ENCODE data around the gene RABAC1.
"Not testable (repeated sequence)": the region's sequence is repeated elsewhere in the genome, so short reads cannot be mapped to it uniquely, and the experiment has no call there.

RABAC1 gene, protein sequence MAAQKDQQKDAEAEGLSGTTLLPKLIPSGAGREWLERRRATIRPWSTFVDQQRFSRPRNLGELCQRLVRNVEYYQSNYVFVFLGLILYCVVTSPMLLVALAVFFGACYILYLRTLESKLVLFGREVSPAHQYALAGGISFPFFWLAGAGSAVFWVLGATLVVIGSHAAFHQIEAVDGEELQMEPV
- 6.7 to 12.3 reads per million in 2 experiments for total RNA-seq

GRCh38 chr19:41959056-41960053, at the start of gene RABAC1:
TSS of gene RABAC1 (minus strand) at chr19:41959321. CDS start at chr19:41959292, 29 bp downstream.
- peak; percentile 83 for DNase-seq (ENCODE audit: low read depth)

DNA sequence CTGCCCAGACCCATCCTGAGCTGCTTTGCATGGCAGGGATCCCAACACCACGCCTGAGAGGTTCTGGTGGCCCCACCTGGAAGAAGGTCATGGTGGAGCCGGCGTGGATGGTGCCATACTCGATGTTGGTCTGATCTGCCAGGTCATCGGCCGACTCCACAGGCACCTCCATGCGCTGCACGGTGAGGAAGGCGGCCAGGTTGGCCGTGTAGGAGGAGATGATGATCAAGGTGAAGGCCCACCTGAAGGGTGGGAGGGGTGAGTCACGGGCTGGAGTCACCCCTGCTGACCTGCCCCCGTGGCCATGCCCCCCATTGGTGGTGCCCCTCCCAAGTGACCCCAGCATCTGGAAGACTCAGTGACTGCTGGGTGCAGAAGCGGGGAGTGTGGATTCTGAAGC, 47.4 kb upstream of the RABAC1 start:
- no peak for DNase-seq (ENCODE audit: low read depth)

DNA sequence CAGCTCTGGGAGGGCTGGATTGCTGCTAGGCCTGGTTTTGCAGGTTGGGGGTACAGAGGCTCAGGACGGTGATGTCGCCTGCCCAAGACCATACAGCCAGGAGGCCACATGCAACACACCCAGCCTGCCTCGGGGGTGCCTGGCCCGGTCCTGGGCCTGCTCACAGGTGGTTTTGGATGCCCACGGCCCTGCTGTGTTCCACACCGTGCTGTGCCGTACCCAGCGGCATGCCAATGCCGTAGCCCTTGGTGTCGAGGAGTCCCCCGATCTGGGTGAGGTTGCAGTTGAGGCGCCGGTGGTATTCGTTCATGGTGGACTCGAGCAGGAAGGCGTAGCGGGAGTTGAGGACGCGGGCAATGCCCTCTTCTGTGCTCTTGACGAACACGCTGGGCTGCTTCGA, 46.4 kb upstream of the RABAC1 start:
- no peak for DNase-seq (ENCODE audit: low read depth)

GRCh38 chr19:42003506-42004294, 44.6 kb upstream of the RABAC1 start:
- no peak for DNase-seq (ENCODE audit: low read depth)

DNA sequence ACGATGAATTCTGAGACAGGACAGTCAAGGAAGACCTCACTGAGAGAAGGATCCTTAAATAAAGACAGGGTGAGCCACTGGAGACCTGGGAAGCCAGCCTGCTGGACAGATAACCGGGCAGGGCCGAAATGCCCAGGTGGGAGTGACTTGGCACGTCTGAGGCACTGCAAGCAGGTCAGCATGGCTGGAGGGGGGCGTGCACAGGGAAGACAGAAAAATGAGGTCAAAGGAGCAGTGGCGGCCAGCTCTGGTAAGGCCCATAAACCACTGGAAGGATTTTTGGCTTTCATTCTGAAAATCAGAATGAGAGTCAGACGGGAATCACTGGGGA, 40.7 kb upstream of the RABAC1 start:
- DNase-seq (ENCODE audit: low read depth): no peak

GRCh38 chr19:41999071-41999877, 40.2 kb upstream of the RABAC1 start:
- no peak for DNase-seq (ENCODE audit: low read depth)

GRCh38 chr19:41998246-41999020, 39.3 kb upstream of the RABAC1 start:
- no peak for DNase-seq (ENCODE audit: low read depth)

- DNase-seq (ENCODE audit: low read depth): no peak
Measured at GRCh38 chr19:41997851-41998229, 38.7 kb upstream of the RABAC1 start.

GRCh38 chr19:41997121-41997850, 38.2 kb upstream of the RABAC1 start:
- no peak for DNase-seq (ENCODE audit: low read depth)

DNA sequence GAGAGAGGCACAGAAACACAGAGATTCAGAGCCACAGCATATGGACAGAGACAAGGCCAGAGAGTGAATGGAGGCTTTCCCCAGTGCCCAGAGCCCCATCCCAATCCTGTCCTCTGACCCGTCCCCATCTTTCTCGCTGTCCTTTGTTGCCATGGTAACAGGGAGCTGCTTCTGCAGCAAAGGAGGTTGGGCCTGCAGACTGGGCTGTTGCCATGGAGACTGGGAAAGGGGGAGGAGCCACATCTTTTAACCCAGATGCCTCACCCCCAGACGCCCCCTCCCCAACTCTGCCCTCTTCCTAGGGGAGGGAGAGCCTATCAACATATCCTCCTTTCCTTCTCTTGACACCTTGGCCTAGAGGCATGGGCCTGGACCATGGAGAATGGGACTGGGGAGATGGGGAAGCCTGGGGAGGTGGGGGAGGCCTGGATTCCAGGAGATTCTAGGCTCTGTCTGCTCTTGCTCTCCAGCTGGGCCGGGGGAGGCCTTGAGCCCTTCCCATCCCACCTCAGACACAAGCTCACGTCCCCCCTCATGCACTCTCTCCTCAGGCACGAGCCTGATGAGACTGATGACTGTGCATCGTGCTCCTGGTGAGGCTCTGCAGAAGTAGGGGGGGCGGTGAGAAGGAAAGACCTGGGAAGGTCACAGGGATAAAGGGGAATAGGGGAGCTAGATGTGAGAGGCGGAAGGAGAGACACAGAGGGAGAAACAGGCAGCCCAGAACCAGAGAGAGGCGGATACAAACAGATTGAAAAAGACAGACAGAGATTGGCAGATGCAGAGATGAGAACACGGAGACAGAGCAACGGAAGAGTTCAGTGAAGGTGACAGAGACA, 37.1 kb upstream of the RABAC1 start:
- DNase-seq (ENCODE audit: low read depth): no peak

- no peak for DNase-seq (ENCODE audit: low read depth)
Measured at GRCh38 chr19:41994994-41995958, 36.2 kb upstream of the RABAC1 start.

DNA sequence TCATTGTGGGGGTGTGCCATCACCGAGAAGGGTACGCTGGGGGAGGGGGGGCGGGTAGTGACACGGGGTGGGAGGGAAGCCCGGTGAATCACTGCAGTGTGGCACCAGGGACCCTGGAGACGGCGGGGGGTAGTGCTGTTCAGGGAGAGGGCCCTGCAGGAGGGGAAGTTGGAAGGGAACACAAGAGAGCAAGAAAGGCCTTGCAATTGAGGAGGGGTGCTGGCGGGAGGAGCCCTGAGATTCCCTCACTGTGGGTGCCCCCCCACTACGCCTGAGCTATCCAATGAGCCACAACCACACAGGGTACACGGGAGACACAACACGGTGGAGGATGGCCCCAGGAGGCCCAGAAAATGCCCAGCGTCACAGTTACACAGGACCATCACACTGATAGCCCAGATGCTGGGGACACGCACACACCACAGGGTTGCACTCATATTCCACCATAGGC, 35.4 kb upstream of the RABAC1 start:
- no peak for DNase-seq (ENCODE audit: low read depth)

GRCh38 chr19:41993612-41994483, 34.7 kb upstream of the RABAC1 start, which contains the start of gene ATP1A3:
TSS of gene ATP1A3 (minus strand) at chr19:41994230. CDS start at chr19:41994076, 154 bp downstream.
- peak; percentile 30 for DNase-seq (ENCODE audit: low read depth)

DNA sequence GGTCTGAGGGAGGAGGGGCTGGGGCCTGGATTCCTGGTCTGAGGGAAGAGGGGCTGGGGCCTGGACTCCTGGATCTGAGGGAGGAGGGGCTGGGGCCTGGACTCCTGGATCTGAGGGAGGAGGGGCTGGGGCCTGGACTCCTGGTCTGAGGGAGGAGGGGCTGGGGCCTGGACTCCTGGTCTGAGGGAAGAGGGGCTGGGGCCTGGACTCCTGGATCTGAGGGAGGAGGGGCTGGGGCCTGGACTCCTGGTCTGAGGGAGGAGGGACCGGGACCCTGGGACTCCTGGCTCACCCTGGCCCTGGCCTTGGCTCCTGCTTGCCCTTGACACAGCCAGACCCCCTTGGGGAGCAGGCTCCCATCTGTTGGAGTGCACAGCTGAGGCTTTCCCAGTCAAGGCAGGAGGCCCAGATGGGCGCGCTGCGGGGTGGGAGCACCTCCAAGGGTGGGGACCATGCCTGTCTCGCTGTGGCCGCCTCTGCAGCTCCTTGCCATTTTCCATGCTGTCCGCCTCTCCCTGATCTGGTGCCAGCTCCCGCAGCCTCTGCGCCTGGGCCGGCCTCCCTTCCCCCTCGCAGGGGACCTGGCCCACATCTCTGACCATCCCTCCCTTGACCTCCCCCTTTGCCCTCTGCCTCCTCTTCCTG, 32.9 kb upstream of the RABAC1 start:
- DNase-seq (ENCODE audit: low read depth): not testable (repeated sequence)

GRCh38 chr19:41991025-41991424, 31.9 kb upstream of the RABAC1 start:
- DNase-seq (ENCODE audit: low read depth): no peak

DNA sequence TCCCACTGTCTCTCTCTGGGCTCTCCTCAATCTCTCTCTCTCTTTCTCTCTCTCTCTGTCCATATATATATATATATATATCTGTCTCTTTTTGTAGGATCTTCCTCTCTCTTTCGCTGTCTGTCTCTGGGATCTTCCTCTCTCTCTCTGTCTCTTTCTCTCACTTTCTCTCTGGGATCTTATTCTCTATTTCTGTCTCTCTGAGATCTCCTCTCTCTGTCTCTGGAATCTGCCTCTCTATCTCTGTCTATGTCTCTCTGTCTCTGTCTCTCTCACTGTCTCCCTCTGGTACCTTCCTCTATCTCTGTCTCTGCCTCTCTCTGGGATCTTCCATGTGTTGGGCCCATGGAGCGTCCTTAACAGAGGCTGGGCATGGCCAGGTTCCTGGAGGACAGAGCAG, 31.5 kb upstream of the RABAC1 start:
- DNase-seq (ENCODE audit: low read depth): no peak

All from T follicular helper cell (primary cell).